Measurements from ENCODE around the gene FAM13A.

Gene FAM13A

DNA sequence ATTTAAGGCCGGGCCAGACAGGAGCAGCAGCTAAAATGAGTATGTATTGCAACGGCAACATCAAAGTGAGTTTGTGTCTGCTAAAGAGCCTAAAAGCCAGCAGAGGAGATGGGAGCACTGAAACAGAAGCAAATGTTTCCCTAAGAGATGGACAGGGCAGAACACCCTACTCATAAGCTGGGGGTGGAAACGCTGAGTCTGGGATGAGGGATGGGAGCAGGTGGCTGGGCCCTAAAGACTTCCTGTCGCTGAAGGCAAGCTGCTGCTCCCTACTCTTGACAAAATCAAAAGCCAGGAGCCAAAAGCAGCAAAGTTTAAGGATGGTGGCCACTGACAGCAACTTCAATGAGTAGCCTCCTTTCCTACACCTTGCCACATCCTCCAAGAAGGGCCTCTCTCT is 318.8 kb downstream of the FAM13A start:
- DNase-seq = no peak

DNA sequence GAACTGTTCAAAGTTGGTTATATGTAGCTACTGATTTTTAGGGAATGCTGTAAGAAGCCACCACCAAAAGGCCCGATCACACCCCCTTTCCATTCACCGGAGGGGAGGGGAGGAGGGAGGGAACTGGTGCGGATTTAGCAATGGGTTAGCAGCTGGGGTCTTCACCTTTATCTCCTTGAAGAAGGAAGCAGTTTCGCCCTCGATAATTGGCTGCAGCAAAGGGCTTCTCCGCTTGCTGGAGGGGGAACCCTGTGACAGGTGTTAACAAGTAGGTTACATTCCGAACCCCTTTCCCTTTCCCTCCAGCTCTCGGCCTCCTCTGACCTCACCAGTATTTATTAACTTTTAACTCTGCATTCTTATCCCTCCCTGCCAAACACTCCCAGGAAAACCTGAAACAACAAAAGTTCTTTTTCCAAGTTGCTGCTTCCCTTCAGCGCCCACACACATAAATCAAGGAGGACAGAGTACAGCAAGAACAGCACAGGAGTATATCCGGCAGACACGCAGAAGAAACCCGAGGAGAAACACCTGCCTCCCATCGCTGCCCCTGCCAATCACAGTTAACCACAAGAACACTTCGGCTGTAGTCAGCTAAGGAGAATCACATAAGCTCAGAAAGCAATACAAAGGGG is 319.6 kb downstream of the FAM13A start:
- DNase-seq = peak in 1 of 2 experiments; percentile 35

DNA sequence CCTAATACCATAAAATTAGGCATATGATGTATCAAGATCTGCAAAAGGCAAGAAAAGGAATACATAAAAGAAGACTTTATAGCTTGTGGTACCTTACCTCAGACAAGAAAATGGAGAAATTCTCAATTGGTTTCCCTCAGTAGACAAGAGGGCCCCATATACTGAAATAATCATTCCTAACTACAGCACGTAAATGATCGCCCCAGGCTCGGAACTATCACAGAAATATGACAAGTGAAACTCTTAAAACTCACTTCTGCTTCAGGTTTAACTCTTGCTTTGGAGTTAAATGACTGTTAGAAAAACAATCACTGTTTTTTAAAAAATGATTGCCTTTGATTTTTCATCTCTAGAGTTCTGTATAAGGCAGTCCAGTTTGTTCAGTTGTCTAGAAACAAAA is 320.7 kb downstream of the FAM13A start:
- no peak for DNase-seq

DNA sequence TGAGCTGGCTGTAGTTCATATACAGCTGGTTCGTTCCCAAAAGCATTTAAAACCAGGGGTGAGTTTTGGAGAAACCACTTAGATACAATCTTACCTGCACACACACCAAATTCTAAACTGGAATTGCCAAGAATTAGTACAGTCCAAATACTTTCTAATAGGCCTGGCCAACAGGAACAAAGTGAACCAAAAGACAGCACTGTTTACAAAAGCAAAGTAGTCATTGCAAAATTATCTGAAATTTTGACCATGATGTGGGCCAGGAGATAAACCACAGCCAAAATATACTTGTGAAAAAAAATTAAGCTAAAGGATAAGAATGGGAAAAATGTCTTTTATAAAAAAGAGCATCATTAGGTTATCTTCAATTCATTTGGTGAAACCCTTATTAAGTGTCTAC is 321.4 kb downstream of the FAM13A start:
- DNase-seq = no peak

DNA sequence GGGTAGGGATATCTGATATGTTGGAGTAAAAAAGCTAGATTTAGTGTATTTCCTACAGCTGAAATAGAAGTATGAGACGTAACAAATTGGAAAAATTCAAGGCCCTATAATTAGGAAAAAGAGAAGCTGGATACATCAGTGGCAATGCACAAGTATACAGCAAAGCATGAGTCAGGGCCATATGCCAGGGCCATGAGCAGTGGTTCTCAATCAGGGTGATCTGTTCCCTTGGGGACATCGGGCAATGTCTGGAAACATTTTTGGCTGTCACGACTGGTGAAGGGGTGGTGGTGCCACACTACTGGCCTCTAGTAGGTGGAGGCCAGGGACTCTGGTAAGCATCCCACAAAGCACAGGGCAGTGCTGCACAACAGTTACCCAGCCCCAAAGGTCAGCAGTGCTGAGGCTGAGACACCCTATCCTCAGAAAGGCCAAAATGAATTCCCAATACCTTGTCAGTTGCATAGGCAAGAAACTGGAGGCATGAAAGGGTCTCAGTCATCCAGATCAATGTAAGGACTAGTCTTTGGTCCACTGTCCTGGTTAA is 322.5 kb downstream of the FAM13A start:
- DNase-seq = no peak

DNA sequence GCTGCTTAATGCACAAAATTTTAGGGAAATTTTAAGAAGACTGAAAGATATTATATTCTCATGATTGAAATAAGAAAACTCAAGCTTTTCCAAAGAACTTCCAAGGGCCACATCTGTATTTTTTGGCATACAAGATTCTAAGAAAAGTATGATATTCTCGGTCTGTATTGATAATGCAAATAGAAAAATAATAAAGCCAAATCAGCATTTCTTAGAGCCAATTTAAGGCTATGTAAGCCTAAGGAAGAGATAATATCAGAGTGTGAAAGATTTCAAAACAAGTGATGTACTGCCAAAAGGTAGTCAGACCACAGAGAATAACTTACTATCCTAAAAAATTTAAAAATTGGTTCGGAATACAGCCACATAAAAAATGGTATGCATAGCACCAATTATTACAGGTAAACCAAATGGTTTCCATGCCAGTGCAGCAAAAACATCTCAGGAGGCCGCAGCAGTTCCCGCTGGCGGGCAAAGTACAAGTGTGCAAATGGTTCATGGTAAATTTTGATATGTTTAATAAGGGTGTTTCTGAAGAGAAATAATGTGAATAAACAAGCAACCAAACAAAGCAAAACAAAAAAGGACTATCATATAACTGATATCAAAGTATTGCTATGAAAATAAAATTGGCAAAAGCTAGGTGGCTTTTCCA is 324.1 kb downstream of the FAM13A start:
- DNase-seq = no peak

DNA sequence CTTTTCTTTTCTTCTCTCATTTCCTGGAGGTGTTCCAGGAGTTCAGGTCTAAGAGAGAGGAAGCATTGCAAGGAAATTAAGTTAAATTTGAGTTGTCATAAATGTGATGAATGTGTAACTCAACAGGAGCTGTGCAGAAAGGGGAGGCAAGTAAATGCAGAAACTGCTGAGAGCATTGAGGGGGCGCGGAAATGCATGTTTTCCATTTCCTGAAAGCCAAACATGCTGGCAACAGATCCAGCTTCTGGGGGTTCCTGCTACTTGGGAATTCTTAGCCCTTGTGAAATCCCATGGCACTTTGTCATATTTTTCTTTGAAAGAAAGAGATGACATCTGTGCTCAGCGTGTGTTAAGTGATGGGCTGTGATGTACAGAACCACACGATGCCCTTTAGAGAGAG is 325.6 kb downstream of the FAM13A start:
- no peak for DNase-seq

DNA sequence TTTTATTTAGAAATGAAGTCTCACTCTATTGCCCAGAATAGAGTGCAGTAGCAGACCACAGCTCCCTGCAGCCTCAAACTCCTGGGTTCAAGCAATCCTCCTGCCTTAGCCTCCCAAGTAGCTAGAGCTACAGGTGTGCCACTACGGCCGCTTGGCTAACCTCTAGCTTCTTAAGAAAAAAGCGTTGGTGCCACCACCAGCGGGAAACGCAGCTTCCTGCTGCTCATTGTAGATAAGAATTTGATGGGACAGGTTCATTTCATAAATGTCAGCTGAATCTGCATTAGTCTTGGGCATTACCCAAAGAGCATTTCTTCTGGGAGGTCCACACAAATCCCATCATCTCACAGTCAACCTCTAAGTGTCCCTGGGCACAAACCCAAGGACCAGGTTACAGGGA is 326.2 kb downstream of the FAM13A start:
- no peak for DNase-seq

DNA sequence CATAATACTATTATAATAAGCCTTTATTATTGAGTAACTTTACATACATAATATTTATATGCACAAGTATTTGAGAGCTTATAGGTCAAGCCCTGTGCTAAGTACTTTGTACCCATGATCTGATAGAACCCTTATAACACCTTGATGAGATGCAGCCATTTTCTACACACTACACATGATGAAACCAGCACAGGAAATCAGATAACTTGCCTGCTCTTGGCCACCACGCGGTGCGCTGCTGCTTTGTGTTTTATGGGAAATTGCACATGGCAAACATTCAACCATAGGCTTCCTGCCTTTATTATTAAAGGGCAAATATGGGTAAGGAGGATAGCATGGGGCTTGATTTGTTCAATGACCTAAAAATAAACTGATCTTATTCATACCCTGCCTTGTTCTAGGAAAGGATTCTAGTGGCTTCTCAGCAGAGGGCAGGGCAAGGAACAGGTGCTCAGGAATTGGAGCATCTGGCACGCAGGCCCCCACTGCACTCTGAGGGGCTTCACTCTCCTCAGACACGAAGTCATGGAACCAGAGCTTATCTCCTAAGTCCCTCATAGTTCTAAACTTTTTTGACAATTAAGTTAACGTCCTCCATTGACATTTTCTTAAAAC is 327.7 kb downstream of the FAM13A start:
- no peak for DNase-seq

DNA sequence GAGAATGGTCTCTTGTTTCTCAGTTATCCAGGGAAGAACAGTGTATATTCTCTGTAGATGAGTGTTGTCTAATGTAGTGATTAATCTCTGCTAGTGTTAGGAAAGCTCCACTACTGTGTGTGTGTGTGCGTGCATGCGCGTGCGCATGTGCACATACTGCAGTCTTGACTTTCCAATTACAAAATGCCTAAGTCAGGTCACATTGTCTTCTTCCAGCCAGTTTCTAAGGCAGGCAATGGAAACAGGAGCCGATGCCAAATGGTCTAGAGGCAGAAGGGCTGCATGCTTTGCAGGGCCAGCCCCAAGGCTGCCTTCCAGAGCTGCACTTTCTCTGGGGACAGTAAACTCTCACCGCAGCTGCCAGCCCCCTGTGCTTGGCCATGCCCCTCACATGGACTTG is 328.8 kb downstream of the FAM13A start:
- DNase-seq = no peak

- DNase-seq = no peak
Measured at GRCh38 chr4:88725986-88726385, 331.0 kb downstream of the FAM13A start.

- no peak for DNase-seq
Measured at GRCh38 chr4:88725143-88725542, 331.8 kb downstream of the FAM13A start.

- no peak for DNase-seq
Measured at GRCh38 chr4:88724406-88724805, 332.6 kb downstream of the FAM13A start.

DNA sequence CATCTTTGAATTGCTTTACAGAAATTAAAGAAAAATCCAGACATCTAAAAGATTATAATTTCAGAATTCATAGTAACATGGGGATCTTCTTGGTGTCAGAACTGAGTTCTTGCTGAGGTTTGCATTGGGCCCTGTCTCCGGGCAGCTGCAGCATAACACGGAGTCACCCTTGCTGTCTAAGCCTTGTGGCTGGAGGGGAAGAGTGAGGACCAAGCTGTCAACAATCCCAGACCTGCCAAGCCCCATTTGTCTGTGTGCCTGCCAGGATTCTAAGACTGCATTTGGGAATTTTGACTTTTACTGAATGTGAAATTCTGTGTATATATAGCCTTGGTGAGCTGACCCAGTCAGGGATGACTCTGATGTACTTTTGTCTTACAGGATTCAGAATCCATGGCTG is 334.2 kb downstream of the FAM13A start:
- DNase-seq = no peak

- DNase-seq = no peak
Measured at GRCh38 chr4:88722276-88722780, 334.7 kb downstream of the FAM13A start.

GRCh38 chr4:88720451-88721428 is 336.2 kb downstream of the FAM13A start:
- no peak for DNase-seq

- DNase-seq = no peak
Measured at GRCh38 chr4:88719381-88719780, 337.6 kb downstream of the FAM13A start.

GRCh38 chr4:88718098-88718497 is 338.9 kb downstream of the FAM13A start:
- no peak for DNase-seq

GRCh38 chr4:88713782-88714181 is 343.2 kb downstream of the FAM13A start:
- no peak for DNase-seq

DNA sequence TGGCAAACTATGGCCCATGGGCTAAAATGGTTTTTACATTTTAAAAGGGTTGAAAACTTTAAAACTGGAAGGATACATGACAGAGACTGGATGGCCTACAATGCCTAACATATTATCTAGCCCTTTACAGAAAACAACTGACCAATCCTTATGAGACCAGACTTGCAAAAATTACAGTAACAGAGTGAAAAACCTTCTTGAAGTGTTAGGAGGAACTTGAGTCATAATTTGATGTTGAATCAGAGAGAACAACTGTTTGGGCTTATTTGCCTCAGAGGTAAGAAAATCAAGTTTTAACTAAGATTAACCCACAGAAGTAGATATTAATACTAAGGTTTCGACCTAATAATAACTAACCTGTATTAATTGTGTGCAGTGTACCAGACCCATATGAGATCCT is 347.0 kb downstream of the FAM13A start:
- DNase-seq = no peak

- no peak for DNase-seq
Measured at GRCh38 chr4:88706574-88706973, 350.4 kb downstream of the FAM13A start.

DNA sequence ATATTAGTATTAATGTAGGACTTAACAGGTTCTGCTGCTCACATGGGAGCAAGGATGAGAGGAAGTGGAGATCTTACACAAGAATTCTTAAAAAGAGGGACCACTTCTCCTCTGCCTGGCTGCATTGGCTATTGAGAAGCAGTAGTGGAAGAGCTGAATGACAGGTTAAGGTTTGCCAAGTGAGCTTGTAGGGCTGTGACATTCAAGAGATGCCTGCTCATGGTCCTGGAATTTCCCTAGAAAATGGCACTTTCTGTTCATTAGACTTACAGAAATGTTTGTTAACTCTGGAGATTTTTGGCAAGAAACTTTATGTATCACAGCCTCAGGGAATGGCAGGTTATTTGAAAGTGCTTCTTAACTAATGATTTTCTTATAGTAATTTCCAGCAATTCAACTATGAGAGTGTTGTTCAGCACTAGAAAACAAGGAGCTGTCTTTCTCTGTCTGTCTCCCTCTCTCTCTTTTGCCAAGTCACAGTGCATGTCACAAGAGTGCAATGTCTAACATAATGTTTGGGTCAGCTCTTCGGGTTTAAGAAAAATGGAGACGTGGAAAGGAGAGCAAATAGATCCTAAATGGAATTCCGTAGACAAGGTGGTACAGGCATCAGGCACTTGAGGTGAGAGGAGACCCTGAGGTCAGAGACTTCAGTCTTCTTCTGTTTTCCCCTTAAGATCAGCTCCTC is 351.0 kb downstream of the FAM13A start:
- DNase-seq = no peak
